Right renal cortex interstitium (tissue), 3 donors: ENCODE measurements around the gene UBE2J2. TPM values are rescaled to one million over a fixed set of nuclear protein-coding genes. Genes with fewer than 3 reads are reported as not detected.
A peak's percentile ranks its signal among the peaks of the same experiment; 100 is the strongest.

Experiments used
- DNase-seq, 3 donors: peaks; one replicate each; pipeline ENCODE4 v3.0.0-alpha.2; 2013; ENCODE audit warnings: low read depth in 3 of 3, low spot score in 2 of 3
- polyA plus RNA-seq, 3 donors: library from polyadenylated mRNA; unstranded; fragments of 120-200 nt; gene quantifications; one replicate each; pipeline ENCODE4 v1.2.1, GENCODE V29; 2013; ENCODE audit not compliant: insufficient read length in 3 of 3

UBE2J2 gene
- polyA plus RNA-seq, 3 donors, result 40.5 to 42.7 (median 42.1) TPM

DNA sequence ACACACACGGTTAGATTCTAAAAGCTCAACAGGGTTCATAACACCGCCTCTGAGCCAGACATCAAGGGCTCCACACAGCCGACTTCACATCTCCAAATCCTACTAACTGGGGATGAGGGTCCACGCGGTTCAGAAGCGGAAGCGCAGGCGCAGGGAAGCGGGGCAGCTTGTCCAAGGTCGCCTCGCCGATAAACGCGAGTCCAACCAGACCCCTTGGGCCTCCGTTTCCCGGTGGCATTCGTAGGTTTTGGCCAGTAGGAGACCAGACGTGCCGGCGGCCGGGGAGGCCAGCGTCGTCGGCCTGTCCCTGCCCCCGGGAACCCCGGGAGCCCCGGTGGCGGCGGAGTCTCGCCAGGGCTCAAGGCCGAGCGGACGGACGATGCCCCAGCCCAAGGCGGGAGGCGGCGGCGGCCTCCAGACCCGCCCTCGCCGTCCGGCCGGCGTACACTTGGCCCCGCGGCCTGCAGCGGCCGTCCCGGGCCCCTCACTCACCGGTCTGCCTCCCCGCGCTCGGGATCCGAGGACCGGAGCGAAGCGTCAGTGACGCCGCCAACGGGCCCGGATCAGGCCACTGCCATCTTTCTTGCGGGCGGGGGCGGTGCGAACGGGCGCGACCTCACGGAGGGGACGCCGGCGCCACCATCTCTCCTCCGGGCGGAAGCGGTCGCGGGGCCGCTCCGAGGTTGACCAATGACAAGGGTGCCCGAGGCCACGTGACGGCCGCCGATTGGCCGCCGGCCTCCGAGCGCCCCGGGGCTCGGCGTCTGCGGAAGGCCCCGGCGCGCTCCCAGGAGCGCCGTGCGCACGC, 42.0 kb downstream of the UBE2J2 start, which contains the start of gene SDF4:
TSS of gene SDF4 (minus strand) at position 602 of the 808 bp plus-strand sequence. CDS start 3,229 bp downstream, outside the sequence.
- DNase-seq, result peak; percentile 85 to 92 (median 90)

DNA sequence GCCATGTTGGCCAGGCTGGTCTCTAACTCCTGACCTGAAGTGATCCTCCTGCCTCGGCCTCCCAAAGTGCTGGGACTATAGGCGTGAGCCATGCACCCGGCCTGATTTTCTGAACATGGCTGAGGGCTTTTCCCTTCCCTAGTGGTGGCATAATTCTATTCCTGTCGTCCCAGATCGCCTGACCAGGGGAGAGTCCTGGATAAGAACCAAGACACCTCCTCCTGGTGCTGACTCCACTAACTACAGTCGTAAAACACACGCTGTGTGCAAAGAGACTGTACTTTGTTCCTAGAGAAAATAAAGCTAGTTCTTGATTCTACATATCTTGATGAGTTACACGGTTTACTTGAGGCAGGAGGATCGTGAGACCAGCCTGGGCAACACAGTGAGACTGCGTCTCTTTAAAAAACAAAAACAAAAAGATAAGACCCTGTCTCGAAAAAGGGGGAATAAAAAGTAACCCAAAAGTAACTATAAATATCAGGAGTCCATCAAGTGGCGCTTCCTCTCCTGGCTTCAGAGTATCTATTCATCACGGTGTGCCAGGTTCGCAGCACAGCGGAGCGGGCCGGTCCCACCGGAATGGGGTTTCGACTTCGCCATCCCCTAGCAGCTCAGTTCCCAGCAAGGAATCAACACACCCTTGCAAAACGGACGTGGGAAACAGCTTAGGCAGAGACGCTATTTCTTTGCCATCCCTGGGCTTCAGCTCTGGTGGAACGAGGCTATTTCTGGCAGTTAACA, 42.8 kb downstream of the UBE2J2 start:
- no peak for DNase-seq

DNA sequence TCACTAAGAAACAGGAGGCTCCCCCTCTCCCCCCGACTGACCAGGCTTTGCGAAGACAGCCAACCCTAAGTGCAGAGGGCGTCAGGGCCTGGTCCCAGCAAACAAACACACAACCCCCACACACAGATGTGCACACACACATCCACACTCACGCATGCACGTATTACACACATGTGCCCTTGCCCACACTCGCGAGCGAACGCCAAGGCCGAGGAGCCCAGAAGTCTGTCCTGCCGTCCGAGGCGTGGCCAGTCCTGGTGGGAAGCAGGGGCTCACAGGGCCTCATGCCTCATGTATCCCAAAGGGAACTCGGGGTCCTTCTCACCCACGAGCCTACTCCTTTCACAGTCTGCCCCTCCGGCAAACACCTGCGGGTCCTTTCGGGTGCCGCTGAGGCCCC, 43.9 kb downstream of the UBE2J2 start:
- DNase-seq, result no peak

DNA sequence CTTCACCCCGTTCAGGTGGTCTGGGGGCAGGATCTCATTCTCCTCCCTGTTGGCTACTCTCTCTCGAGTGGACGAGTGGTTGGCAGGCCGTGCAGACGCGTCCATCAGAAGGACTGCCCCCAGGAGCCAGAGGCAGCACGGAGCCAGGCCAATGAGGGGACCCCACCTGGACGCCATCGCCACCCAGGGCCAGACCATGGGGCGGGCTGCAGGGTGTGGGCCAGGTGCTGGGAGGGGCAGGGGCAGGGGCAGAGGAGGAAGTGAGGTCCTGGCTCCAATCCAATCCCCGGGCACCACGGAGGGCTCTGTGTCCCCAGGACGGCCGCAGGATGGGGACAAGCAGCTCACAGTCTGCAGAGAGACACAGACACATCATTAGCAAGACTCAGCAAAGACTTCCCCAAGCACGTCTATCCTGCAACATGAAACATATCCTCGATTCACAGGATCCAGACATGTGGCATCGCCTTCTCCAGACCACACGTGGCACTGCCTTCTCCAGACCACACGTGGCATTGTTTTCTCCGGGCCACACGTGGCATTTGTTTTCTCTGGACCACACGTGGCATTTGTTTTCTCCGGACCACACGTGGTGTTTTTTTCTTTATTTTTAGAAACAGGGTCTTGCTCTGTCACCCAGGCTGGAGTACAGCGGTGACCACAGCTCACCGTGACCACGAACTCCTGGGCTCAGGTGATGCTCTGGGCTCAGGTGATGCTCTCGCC, 44.9 kb downstream of the UBE2J2 start:
- DNase-seq, result no peak

DNA sequence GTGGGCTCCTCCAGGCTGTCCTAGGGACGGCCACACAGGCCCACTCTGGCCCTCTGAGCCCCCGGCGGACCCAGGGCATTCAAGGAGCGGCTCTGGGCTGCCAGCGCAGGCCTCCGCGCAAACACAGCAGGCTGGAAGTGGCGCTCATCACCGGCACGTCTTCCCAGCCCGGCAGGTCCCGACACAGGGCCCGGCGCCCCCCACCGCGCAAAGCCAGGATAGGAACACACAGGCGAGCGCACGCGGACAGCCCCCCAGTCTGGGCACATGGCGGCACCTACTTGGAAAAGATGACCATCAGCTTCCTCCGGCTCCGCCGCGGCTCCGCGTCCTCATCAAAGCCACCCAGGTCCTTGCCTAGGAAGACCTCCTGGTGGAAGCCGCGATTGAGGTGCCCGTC, 45.5 kb downstream of the UBE2J2 start:
- DNase-seq, result no peak

DNA sequence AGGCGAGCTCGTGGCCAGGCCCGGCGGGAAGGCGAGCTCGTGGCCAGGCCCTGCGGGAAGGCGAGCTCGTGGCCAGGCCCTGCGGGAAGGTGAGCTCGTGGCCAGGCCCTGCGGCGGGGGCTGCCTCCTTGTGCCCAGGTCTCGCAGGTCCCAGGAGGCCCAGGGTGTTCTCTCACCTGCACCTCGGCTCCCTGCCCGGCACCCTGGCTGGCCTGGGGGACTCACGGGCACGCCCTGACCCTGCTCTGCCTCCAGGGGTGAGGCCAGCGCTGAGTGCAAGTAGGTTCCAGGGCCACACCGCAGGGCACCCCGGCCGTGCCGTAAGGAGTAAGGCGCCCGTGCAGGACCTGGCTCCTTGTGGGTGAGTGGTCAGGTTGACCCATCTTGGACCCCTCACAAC, 46.3 kb downstream of the UBE2J2 start:
- no peak for DNase-seq

DNA sequence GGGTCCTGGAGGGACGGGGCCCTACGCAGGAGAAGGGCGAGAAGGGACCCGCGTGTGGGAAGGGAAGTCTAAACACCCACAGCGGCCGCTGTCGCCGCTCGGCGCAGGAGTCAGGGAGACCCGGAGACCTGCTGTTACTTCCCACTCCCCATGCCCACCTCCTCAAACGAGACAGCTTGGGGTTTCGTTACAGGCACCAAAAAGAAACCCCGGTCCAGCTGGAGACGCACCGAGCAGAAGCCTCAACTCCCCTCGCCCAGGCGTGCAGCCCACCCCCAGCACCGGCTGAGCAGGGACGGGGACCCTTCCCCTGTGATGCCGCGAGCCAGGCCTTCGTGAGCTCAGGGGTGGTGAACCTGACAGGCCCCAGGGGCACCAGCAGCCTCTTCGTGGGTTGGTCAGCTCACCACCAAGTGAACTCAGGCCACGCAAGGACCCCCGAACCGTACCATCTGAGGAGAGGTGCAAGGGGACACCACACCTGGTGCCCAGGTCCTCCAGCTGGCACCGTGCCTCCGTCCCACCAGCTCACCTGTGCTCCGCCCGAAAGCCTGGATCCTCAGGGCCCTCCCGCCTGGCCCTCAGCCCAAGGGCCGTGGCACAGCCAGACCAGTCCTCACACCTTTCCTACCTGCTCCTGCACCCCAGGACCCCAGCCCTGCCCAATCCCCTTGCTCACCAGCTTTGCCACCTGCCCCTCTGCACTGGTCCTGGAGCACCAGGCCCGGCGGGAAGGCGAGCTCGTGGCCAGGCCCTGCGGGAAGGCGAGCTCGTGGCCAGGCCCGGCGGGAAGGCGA, 46.9 kb downstream of the UBE2J2 start:
- no peak for DNase-seq

DNA sequence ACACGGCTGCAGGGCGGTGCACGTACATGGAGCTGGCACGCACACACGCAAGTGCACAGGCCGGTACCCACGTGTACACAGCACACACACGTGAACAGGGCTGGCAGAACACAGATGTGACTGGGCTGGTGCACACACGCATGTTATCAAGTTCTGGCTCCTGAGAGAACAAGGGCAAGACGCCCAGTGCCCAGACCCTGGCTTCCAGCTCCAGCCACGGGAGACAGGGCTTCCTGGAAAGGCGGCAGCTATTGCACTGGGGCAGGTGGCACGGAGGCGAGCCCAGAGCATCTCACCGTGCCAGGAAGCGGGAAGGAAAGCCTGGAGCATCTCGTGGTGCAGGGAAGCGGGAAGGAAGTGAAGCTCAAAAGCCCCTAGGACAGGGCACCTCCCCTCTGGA, 47.7 kb downstream of the UBE2J2 start:
- DNase-seq, result no peak

DNA sequence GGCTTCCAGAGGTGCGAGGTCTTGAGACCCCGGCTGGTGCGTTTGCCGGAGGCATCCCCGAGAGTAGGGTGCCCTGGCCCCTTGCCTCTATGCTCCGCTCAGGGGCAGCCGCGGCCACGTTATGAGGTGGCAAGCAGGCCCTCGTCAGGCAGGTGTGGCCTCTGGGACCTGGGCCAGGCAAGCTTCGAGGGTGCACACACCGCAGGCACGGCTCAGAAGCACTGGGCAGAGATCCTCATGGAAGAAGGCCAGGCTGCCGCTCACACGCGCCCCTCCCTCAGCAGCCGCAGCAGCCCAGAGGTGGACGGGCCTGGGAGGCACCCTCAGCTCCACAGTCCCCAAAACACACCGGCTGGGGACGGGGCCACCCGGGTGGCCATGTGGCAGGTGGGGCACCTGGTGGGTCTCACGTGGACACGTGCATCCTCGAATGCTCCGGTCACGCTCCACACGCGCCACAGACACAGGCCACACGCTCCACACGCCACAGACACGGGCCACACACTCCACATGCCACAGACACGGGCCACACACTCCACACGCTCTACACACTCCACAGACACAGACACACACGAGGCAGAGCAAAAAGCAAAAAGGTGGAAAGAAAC, 48.3 kb downstream of the UBE2J2 start:
- no peak for DNase-seq

DNA sequence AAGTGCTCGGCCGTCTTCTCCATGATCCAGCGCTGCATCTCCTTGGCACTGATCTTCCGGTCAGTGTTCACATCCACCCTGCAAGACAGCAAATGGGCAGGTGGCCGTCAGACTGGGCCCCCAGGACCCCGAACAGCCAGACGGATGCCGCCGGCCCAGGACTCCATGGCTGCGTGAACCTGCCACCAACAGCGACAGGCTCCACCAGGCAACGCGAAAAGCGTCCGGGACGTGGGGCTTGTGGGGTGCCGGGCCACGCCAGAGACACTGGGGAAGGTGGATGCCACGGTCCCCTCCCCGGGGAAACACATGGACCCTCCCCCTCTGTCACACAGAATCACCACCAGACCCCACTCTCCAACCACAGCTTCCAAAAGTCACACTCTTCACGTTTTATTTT, 49.8 kb downstream of the UBE2J2 start:
- no peak for DNase-seq

DNA sequence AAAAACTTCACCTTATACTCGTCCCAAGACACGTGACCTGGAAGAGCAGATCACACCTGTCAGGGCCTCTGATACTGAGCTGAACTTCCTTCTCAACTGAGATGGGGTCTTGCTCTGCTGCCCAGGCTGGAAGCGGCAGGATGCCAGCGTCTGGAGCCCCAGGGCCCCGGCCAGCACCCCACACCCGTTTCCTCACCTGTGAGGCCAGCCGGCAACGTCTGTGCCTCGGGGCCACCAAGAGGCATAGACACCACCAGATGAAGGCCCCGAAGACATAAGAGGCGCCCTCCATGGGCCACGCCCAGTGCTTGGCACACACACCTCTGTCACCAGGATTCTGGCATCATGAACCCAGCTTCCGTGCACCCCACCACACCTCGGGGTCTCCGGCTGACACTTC, 50.3 kb downstream of the UBE2J2 start:
- no peak for DNase-seq

DNA sequence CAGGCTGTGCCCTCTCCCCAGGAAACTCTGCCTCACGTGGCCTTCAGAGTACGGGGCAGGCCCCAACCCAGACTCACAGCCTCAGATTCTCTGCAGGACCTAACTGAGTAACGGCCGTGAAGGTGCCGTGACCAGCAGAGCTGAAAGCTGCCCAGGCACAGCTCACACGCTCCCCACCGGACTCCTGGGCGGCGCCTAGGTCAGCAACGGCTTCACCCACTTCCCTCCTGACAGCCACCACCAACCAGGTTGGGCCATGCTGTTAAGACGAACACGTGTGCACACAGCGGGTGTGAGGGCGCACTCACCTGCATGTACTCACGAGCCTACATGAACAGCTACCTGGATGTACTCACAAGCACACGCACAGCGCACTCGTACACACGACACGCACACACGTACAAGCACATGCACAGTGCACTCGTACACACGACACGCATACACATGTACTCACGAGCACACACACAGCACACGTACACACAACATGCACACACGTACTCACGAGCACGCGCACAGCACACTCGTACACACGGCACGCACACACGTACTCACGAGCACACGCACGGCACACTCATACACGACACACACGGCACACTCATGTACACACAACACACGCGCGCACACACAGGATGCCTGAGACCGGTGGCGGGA, 51.0 kb downstream of the UBE2J2 start:
- no peak for DNase-seq

DNA sequence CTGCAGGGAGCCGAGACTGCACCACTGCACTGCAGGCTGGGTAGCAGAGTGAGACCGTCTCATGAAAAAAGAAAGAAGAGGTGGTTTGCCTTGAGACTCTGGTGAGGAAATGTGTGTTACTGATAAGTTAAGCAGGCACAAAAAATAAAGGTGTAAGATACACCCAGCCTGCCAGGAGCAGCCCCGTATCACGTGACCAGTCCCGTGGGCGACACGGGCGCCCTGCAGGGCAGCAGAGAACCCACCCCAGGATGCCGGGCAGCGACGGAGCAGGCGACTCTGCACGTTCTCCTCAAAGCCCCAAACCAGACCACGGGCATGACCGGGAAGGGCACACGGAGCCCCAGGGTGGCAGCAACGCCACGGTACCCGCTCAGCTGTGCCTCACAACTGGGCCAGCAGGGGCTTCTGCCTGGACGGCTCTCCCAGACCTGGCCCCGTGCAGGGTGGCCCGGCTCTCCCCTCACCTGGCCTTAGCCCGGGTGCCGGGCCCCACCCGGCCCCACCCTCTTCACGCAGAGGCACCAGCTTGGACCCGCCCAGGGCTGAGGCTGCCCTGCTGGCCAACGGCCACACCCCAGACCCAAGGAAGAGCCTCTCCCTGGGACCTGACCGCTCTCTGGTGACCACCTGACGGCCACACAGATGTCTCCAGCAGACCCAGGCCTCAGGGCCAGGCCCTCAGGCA, 51.6 kb downstream of the UBE2J2 start:
- no peak for DNase-seq

DNA sequence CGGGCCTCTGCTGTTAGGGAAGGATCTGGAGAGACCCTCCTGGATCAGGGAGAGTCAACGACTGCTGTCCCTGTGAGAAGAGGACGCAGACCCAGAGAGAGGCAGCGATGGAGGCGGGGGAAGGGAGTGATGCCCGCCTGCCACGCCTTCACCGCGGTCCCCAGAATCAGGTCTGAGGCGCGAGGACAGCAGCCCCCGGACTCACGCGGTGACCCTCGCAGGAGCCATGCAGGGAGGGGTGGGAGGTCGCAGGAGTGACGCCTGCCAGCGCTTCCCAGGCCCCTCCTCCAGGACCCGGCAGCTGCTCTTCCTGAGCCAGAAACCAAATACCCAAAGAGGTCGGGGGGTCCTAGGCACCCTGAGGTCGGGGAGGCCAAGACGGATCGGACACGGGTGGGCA, 53.5 kb downstream of the UBE2J2 start:
- no peak for DNase-seq

DNA sequence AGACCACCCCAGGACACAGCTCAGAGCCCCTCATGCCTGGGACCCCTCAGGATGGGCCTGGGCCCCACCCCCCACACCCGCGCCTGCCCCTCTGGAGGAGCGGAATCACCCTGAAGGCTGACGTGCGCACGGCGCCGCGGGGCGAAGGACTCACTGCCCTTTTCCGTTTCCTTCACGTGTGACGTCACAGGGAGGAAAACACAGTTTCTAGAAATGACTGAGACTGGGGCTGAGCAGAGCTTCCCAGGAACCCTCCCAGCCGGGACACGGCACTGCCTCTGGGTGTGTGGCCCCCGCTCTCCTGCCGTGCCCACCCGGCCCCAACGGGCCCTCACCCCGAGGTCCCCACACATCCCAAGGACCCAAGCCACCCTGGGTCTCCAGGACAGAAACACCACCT, 54.3 kb downstream of the UBE2J2 start:
- no peak for DNase-seq

DNA sequence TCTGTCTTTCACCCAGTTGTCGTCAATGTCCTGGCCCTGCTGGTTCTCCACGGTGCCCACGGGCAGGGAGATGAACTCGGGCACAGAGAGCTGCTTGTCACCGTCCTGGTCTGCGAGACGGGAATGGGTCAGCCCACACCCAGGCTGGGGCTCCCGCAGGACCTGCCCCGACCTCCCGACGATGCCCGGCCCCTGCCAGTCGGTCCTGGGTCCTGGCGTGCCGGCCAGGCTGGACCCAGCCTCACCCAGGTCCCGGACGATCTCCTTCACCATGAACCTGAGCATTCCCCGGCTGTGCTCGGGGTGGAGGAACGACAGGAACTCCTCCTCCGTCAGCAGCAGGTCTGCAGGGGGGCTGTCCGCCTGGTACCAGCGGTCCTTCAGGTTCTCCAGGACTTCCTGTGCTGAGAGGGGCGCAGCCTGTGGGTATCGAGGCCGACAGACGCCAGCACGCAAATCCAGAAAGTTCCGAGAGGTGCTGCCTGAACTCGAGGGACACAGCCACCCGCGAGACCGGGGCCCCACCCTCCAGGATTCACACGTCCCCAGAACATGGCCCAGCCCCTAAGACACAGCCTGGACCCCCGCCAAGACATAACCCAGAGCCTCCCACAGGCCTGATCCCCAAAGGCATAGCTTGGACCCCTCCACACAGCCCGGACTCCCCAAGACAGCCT, 55.0 kb downstream of the UBE2J2 start:
- DNase-seq, result no peak

DNA sequence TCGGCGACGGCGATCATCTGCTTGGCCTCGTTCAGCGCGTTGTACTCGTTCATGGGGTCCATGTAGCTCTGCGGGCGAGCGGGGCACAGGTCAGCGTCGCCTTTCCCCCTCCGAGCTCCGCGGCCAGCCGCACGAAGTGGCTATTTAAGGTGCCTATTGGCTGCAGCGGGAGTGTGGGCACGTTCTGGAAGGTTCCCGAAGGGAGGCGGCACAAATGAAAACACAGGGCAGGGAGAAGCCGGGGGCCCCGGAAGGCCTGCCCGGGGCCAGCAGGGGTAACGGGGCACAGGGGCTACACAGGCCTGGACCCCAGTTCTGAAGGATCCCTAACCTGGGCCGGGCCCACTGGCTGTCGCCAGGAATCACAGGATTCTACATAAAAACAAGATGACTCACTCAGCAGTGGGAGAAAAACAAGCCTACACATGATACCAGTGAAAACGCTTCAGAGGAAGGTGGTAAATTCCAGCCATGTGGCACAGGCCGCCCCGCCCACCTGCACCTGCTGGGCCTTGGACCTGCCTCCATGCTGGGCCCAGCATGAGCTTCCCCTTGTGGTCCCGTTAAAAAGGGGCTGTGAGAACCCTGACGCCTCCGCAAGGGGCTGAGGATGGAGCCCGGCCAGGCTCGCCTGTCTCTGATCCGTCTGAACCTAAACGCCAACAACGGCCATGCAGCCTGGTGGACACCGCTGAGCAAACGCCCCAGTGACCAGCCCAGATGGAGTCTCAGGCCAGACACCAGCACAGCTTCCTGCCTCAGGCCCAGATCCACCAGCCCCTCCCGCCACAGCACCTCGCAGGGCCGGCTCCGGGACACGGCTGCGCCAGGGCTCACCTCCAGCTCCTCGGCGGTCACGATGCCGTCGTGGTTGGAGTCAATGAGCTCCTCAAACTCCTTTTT, 55.8 kb downstream of the UBE2J2 start:
- no peak for DNase-seq
